Tibial artery (tissue), 4 donors: ENCODE measurements around the gene DTHD1.

Source experiments
- DNase-seq, 2 donors: peaks; one replicate each; pipeline ENCODE4 v3.0.0-alpha.2; 2019
- H3K27ac ChIP-seq, 2 donors: fragments of 200-600 bp; sonication (generic) in 1 of 2; 1 replicate in 1 of 2; 2 replicates in 1 of 2; pipeline ENCODE4 v1.5.1; 2018 to 2019; ENCODE audit warnings: mild to moderate bottlenecking in 1 of 2
- H3K27me3 ChIP-seq, 2 donors: fragments of 200-600 bp; sonication (generic) in 1 of 2; one replicate each; pipeline versions ENCODE4 v1.5.1 to v1.6.0; 2016 to 2019
- H3K36me3 ChIP-seq, 3 donors: fragments of 200-600 bp; sonication (generic) in 2 of 3; one replicate each; pipeline ENCODE4 v1.5.1; 2016 to 2019; ENCODE audit warnings: mild to moderate bottlenecking in 2 of 3
- H3K4me1 ChIP-seq, 4 donors: fragments of 200-600 bp; sonication (generic) in 2 of 4; 1 replicate in 3 of 4; 2 replicates in 1 of 4; pipeline ENCODE4 v1.5.1; 2016 to 2019
- H3K4me3 ChIP-seq, 2 donors: fragments of 200-600 bp; sonication (generic) in 1 of 2; 1 replicate in 1 of 2; 2 replicates in 1 of 2; pipeline ENCODE4 v1.5.1; 2018 to 2019; ENCODE audit warnings: mild to moderate bottlenecking in 2 of 2
- H3K9me3 ChIP-seq, 3 donors: fragments of 200-600 bp; sonication (generic) in 1 of 3; one replicate each; pipeline ENCODE4 v1.5.1; 2016 to 2019
- intact Hi-C: fragments of 100-400 bp; cut with DNase I; formaldehyde crosslinking; loops from one replicate; pipeline ENCODE4 v1.15.0; 2023; ENCODE audit warnings: low total_unique reads
- TF ChIP-seq, protein P1 (sequence below), 2 experiments: fragments of 200-600 bp in 1 of 2; fragments of 450-650 bp in 1 of 2; IDR thresholded peaks; one replicate each; pipeline ENCODE4 v1.5.1; 2017 to 2019; ENCODE audit warnings: antibody characterized with exemption in 2 of 2, mild to moderate bottlenecking in 1 of 2, moderate library complexity in 1 of 2

The DTHD1 gene

DNA sequence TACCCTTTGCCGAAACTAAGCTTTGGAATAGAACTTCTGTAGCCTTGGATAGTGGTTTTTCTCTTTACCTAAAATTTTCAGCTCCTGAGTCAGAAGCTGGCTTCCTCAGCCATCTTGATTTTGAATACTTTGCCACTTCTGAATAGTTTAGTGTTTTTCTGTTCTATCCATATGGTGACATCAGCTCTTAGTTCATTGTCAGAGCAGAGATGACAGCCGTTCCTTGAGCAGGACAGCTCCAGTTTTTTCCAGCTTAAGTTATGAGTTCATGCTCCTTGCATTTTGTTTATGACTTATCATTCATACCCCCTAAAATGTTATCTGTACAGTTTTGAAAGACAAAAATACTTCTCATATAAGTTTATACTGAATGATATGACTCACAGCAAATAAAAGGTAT lies 47.8 kb downstream of the DTHD1 start:
- Histone ChIP-seq H3K9me3 (no peaks in the 10 kb centered on the region), H3K36me3 (no peaks in the 10 kb centered on the region), H3K4me3 (no peak overlapping the region), H3K4me1 (no peaks in the 10 kb centered on the region), H3K27ac (no peak overlapping the region), H3K27me3 (no peaks in the 10 kb centered on the region)
- TF ChIP-seq, protein P1, sequence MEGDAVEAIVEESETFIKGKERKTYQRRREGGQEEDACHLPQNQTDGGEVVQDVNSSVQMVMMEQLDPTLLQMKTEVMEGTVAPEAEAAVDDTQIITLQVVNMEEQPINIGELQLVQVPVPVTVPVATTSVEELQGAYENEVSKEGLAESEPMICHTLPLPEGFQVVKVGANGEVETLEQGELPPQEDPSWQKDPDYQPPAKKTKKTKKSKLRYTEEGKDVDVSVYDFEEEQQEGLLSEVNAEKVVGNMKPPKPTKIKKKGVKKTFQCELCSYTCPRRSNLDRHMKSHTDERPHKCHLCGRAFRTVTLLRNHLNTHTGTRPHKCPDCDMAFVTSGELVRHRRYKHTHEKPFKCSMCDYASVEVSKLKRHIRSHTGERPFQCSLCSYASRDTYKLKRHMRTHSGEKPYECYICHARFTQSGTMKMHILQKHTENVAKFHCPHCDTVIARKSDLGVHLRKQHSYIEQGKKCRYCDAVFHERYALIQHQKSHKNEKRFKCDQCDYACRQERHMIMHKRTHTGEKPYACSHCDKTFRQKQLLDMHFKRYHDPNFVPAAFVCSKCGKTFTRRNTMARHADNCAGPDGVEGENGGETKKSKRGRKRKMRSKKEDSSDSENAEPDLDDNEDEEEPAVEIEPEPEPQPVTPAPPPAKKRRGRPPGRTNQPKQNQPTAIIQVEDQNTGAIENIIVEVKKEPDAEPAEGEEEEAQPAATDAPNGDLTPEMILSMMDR (IDR thresholded peaks at IDR 0.05) = no peak
- DNase-seq = no peak
- intact Hi-C loops = no loop called here

DNA sequence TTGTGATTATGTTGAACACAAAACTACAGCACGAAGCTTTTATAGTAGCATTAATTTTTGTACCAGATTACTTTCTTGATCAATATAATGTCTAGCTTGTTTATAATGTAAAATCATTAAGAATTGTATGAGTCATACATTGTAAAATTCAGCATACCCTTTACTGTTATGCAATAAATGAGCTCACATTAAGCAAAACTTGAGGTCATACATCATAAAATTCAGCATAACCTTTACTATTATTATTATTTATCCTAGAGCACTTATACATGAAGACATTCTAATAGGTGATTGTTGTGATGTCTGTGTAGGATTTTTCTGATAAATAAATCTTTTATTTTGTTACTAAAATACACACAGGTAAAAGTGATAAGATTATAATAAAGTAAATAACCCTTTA lies 49.4 kb downstream of the DTHD1 start:
- Histone ChIP-seq H3K4me1 (no peaks in the 10 kb centered on the region), H3K9me3 (no peaks in the 10 kb centered on the region), H3K27ac (no peak overlapping the region), H3K36me3 (no peaks in the 10 kb centered on the region), H3K27me3 (no peaks in the 10 kb centered on the region), H3K4me3 (no peak overlapping the region)
- TF ChIP-seq, protein P1 (IDR thresholded peaks at IDR 0.05) = no peak
- DNase-seq = no peak
- intact Hi-C loops = no loop called here

DNA sequence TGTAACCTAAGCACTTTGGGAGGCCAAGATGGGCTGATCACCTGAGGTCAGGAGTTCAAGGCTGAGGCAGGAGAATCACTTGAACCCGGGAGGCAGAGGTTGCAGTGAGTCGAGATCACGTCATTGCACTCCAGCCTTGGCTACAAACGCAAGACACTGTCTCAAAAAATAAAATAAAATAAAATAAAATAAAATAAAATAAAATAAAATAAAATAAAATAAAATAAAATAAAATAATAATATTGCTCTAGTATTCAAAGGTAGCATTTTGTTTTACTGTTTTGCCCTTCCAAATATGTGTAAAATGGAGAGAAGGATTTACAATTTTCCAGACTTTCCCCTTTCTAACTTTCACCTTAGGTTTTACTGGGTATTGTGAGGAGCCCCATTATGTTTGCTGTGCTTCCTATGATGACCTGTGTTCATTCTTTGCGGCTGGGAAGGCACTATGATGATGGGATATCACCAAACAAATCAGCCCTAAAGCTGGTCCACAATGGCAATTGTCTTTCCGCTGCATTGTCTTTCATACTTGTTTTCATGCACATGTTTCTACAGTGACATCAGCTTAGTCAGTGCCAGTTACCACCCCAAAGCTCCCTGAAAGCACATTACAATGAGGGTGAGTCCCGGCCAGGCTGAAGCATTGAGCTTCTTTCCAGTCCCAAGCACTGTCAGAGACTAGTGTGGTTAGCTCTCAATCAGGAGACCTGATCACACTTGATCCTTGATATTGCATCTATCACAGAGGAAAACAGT lies 50.8 kb downstream of the DTHD1 start:
- intact Hi-C loops = no loop called here
- TF ChIP-seq, protein P1 (IDR thresholded peaks at IDR 0.05) = no peak
- no peaks in the 10 kb centered on the region for H3K27me3 ChIP-seq
- no peak overlapping the region for H3K4me3 ChIP-seq
- no peaks in the 10 kb centered on the region for H3K9me3 ChIP-seq
- DNase-seq = no peak
- no peak overlapping the region for H3K27ac ChIP-seq
- no peaks in the 10 kb centered on the region for H3K36me3 ChIP-seq
- H3K4me1 ChIP-seq = no peaks in the 10 kb centered on the region

DNA sequence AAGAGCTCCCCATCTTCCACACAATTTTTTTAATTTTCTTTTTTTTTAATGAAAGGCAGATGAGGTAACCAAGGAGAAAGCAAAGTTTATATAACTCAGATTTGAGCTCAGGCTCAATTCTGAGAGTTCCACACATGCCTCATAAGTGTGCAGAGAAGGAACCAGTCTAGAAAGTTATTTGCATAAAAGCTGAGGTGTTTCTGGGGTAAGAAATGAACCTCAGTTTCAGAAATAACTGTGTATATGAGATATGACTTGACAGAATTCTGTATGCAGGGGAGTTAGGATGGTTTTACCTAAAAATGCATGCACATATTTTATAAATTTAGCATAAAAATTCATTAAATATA lies 51.3 kb downstream of the DTHD1 start:
- H3K4me3 ChIP-seq = no peak overlapping the region
- no peak overlapping the region for H3K27ac ChIP-seq
- intact Hi-C loops = no loop called here
- DNase-seq = no peak
- H3K27me3 ChIP-seq = no peaks in the 10 kb centered on the region
- TF ChIP-seq, protein P1 (IDR thresholded peaks at IDR 0.05) = no peak
- H3K9me3 ChIP-seq = no peaks in the 10 kb centered on the region
- H3K36me3 ChIP-seq = no peaks in the 10 kb centered on the region
- no peaks in the 10 kb centered on the region for H3K4me1 ChIP-seq

DNA sequence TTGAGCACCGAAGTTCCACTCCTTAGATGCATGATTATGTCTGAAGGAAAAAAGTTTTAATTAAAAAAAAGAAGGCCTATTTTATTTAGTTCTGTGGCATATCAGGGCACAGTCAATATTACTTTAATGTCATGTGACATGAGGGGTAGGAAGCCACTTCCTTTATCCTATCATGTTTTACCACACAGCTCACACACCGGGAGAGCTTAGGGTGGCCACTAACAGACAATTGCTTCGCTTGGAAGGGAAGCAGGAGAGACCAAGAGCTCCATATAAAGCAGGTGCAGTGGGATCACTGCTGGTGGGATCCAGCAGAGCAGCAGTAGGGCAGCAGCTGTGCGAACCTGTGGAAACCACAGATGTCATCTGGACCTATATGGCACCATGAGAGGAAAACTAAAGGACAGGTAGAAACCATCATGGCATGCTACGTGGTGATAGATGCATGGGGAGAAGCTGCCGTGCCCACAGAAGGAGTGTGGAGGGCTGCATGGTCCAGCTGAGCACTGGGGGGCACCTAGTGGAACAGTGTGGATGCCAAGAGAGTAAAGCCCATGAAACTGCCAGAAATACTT lies 52.0 kb downstream of the DTHD1 start:
- Histone ChIP-seq H3K27ac (no peak overlapping the region), H3K4me3 (no peak overlapping the region), H3K9me3 (no peaks in the 10 kb centered on the region), H3K27me3 (no peaks in the 10 kb centered on the region), H3K36me3 (no peaks in the 10 kb centered on the region), H3K4me1 (no peaks in the 10 kb centered on the region)
- intact Hi-C loops = no loop called here
- no peak for DNase-seq
- TF ChIP-seq, protein P1 (IDR thresholded peaks at IDR 0.05) = no peak
